ENCODE measurements around the gene ZNF700.
A peak's percentile ranks its signal among the peaks of the same experiment; 100 is the strongest.
"Not testable (repeated sequence)": the region's sequence is repeated elsewhere in the genome, so short reads cannot be mapped to it uniquely, and the experiment has no call there.

The ZNF700 gene

DNA sequence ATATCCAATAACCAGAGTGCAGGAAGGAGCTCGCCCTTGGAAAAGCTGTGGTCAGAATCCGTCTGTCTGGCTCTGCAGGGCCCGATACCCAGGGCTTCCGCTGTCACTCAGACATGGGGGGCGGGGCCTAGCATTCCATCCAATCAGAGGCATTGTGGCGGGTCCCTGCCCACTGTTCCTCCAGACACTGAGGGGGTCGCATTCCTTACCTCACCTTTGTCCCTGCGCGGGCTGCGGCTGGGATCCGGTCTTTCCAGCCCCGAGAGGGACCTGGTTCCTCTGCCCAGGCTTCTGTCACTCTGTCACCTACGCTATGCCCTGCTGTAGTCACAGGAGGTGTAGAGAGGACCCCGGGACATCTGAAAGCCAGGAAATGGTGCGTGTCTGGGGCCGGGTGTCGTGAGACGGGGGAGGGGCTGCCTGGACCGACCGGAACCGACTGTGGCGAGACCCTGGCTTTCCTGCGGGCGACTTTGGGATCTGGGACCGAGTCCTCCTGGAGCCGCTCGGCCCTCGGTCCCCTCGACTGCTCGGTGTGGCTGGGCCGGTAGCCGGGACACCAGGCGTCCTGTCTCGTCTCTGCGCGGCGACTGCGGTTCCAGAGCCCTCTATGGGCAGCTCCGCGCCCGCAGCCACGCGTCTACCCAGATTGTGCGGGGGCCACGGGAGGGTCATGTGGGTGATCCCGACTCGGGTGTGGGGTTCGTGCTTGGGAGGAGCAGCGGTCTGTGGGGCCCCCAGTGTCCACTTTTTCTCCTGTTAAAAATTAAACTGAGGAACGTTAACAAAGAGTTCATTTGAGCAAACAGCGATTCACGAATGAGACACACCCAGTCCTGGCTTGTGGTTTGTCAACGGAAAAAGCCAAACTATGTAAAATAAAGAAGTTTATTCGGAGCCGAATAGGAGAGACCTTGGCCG, 37.0 kb upstream of the ZNF700 start, which contains the start of gene ZNF69:
ZNF69 (plus strand) TSS at position 172 of the 921 bp plus-strand sequence; CDS start at position 314, 142 bp downstream.
- TF ChIP-seq, protein P1, sequence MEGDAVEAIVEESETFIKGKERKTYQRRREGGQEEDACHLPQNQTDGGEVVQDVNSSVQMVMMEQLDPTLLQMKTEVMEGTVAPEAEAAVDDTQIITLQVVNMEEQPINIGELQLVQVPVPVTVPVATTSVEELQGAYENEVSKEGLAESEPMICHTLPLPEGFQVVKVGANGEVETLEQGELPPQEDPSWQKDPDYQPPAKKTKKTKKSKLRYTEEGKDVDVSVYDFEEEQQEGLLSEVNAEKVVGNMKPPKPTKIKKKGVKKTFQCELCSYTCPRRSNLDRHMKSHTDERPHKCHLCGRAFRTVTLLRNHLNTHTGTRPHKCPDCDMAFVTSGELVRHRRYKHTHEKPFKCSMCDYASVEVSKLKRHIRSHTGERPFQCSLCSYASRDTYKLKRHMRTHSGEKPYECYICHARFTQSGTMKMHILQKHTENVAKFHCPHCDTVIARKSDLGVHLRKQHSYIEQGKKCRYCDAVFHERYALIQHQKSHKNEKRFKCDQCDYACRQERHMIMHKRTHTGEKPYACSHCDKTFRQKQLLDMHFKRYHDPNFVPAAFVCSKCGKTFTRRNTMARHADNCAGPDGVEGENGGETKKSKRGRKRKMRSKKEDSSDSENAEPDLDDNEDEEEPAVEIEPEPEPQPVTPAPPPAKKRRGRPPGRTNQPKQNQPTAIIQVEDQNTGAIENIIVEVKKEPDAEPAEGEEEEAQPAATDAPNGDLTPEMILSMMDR (IDR thresholded peaks at IDR 0.05; ENCODE audit: borderline replicate concordance, control extremely low read depth, extremely low read depth, insufficient read depth, missing control alignments): no peak
- DNase-seq (ENCODE audit: low spot score): peak; percentile 74

DNA sequence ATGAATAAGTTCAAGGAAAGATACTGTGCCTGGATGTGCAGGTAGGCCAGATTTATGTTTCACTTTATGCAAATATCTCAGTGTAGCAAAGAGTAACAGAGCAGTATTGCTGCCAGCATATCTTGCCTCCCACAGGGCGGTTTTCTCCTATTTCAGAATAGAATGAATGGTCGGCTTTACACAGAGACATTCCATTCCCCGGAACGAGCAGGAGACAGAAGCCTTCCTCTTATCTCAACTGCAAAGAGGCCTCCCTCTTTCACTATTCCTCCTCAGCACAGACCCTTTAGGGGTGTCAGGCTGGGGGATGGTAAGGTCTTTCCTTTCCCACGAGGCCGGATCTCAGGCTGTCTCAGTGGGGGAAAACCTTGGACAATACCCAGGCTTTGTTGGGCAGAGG, 35.0 kb upstream of the ZNF700 start:
- DNase-seq (ENCODE audit: low spot score); in situ Hi-C loops (cut with MboI; ENCODE audit: low sequenced_read_pairs, unreplicated experiment): not testable (repeated sequence)

More for the DNA sequence above, 37.0 kb upstream of the ZNF700 start, which contains the start of gene ZNF69:
- in situ Hi-C loops (cut with MboI; ENCODE audit: low sequenced_read_pairs, unreplicated experiment): no loop called here

DNA sequence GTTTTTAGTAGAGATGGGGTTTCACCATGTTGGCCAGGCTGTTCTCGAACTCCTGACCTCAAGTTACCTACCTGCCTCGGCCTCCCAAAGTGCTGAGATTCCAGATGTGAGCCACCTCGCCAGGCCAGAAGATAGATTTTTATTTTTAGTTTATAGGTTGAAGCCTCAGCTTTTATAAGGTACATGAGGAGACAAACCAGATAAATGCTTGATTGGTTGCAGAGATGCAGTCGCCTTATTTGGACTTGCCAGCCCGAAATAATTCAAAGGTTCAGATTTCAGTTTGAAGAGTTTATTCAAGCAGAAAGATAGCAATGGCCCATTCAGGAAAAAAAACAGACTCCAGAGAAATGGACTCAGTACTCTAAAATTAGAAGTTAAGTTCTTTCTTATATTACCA, 34.3 kb upstream of the ZNF700 start:
- DNase-seq (ENCODE audit: low spot score): no peak
- in situ Hi-C loops (cut with MboI; ENCODE audit: low sequenced_read_pairs, unreplicated experiment): no loop called here
- TF ChIP-seq, protein P1 (IDR thresholded peaks at IDR 0.05; ENCODE audit: borderline replicate concordance, control extremely low read depth, extremely low read depth, insufficient read depth, missing control alignments): no peak

DNA sequence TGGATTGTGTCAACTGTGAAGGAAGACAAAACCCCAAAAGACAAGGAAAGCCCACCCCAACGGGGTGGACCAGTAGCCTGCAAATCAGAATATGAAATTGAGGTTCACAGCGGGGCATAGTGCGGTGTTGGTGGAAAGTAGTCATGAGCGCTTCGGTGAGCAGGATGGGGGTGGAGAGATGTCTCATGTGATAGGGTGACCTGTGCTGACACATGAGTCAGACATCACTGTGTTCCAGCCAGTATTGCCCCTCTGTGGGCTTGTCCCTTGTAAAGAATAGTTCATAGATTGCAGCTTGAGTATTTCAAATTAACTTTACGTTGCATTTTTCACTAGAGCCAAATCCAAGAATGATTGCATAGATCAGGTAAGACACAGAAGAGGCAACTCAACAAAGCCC, 30.1 kb upstream of the ZNF700 start:
- no peak for DNase-seq (ENCODE audit: low spot score)
- TF ChIP-seq, protein P1 (IDR thresholded peaks at IDR 0.05; ENCODE audit: borderline replicate concordance, control extremely low read depth, extremely low read depth, insufficient read depth, missing control alignments): no peak
- in situ Hi-C loops (cut with MboI; ENCODE audit: low sequenced_read_pairs, unreplicated experiment): no loop called here

DNA sequence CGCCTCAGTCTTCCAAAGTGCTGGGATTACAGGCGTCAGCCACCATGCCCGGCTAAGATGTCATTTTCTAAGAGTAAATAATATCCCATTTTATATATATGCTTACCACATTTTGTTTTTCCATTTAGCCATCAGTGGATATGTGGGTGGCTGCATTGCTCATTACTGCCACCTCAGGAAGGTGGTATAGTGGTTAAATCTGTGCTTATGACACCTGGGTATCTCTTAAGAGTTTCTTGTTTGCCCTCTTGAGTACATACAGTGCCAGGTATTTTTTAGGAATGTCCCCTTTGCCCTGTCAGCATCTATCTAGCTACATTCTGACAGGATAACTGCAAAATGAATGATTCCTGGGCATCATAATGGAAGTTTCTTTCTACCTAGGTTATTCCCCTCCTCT, 22.7 kb upstream of the ZNF700 start:
- in situ Hi-C loops (cut with MboI; ENCODE audit: low sequenced_read_pairs, unreplicated experiment): no loop called here
- TF ChIP-seq, protein P1 (IDR thresholded peaks at IDR 0.05; ENCODE audit: borderline replicate concordance, control extremely low read depth, extremely low read depth, insufficient read depth, missing control alignments): no peak
- no peak for DNase-seq (ENCODE audit: low spot score)

DNA sequence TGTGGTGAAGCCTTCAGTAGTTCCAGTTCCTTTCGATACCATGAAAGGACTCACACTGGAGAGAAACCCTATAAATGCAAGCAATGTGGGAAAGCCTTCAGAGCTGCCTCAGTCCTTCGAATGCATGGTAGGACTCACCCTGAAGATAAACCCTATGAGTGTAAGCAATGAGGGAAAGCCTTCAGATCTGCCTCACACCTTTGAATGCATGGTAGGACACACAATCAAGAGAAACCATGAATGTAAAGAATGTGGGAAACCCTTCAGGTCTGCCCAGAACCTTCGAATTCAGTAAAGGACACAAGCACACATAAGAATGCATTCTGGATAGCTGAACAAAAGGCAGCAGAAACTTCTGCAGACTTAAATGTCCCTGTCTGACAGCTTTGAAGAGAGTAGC, 19.0 kb upstream of the ZNF700 start:
- TF ChIP-seq, protein P1 (IDR thresholded peaks at IDR 0.05; ENCODE audit: borderline replicate concordance, control extremely low read depth, extremely low read depth, insufficient read depth, missing control alignments): no peak
- in situ Hi-C loops (cut with MboI; ENCODE audit: low sequenced_read_pairs, unreplicated experiment): no loop called here
- no peak for DNase-seq (ENCODE audit: low spot score)

DNA sequence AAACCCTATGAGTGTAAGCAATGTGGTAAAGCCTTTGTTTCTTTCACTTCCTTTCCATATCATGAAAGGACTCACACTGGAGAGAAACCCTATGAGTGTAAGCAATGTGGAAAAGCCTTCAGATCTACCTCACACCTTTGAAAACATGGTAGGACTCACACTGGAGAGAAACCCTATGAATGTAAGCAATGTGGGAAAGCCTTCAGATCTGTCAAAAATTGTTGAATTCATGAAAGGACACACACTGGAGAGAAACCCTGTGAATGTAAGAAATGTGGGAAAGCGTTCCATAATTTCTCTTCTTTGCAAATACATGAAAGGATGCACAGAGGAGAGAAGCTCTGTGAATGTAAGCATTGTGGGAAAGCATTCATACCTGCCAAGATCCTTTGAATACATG, 13.0 kb upstream of the ZNF700 start:
- in situ Hi-C loops (cut with MboI; ENCODE audit: low sequenced_read_pairs, unreplicated experiment); DNase-seq (ENCODE audit: low spot score): not testable (repeated sequence)

DNA sequence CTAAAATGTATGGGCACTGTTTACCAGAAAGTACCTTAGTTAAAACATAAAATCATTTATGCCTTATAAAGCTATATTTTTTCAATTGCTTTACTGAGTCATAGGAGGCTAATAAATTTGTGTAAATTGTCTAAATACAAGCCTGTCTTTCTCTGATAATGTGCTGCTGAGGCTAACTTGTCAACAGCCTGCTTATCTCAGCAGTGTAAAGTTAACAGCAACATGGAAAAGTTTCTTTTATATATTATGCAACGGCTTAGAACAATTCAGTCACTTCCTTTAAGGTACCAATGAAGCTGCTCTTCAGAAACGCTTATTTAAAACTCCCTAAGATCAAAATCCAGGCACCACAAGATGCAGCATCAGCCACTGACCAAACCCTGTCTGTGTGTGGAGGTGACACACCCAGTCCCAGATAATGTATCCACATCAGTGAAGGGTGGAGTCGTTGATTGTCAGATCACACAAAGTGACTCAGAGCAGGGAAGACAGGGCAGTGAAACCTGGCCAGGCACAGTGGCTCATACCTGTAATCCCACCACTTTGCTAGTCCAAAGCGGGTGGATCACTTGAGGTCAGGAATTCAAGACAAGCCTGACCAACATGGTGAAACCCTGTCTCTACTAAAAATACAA, 10.4 kb upstream of the ZNF700 start:
- in situ Hi-C loops (cut with MboI; ENCODE audit: low sequenced_read_pairs, unreplicated experiment); DNase-seq (ENCODE audit: low spot score): not testable (repeated sequence)

Measured in GM13976 (cell line).